ENCODE data around the gene FARP2. TPM values are rescaled to one million over a fixed set of nuclear protein-coding genes. Genes with fewer than 3 reads are reported as not detected.

The FARP2 gene
- total and polyA plus RNA-seq, 2 experiments from 2014 or later, result 16.0 to 22.6 TPM

DNA sequence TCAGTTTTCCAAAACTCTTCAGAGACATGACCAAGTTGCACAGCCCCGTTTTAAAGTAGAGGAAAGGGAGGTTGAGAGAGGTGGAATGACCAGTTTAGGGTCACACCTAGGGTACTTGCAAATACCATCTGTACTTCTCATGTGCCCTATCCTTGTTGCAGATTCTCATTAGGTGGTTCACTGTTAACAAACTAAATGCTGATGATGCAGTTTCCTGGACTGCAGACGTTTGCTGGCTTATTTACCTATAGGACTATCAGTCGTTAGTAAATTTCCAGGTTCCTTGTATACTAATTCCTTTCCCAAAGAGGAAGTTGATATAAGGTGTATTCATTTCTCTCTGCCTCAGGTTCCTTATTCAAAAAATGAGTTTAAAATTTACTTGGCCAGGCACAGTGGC is 1.4 kb downstream of the FARP2 start:
- H3K4me2 ChIP-seq, result peak overlapping the region; percentile 92
- H3K9me3 Mint-ChIP-seq, result no peaks in the 10 kb centered on the region
- peak overlapping the region; percentile 70 for H3K4me3 Mint-ChIP-seq
- H3K36me3 Mint-ChIP-seq (ENCODE audit: low read depth), result peaks cover 21% of the 10 kb centered on the region
- no peaks in the 10 kb centered on the region for H3K9me2 ChIP-seq (ENCODE audit: insufficient read depth)
- DNase-seq (ENCODE audit: low spot score), result no peak
- peaks cover 6% of the 10 kb centered on the region for H3K27me3 Mint-ChIP-seq (ENCODE audit: insufficient read depth, low read depth, poor library complexity)
- peaks cover 36% of the 10 kb centered on the region for H3K4me1 Mint-ChIP-seq
- peaks cover 2% of the 10 kb centered on the region; the same call in 1 of the 2 replicates for H3K36me3 ChIP-seq (ENCODE audit: insufficient read depth)
- H3K4me3 ChIP-seq, result peak overlapping the region; percentile 88
- no peak overlapping the region for H3K27ac ChIP-seq (ENCODE audit: low read depth)
- H4K20me1 ChIP-seq (replicated peaks; ENCODE audit: insufficient read depth), result peaks cover 32% of the 10 kb centered on the region
- TF ChIP-seq POLR2AphosphoS5 (IDR thresholded peaks at IDR 0.05; ENCODE audit: low read depth), result no peak
- no peak overlapping the region for H2AFZ ChIP-seq
- H3F3A ChIP-seq (replicated peaks; ENCODE audit: low read depth), result no peaks in the 10 kb centered on the region
- no peak for ATAC-seq
- no peaks in the 10 kb centered on the region for H3K27me3 ChIP-seq (ENCODE audit: insufficient read depth)
- H3K27ac Mint-ChIP-seq, result no peak overlapping the region
- peaks cover 57% of the 10 kb centered on the region for H3K79me2 ChIP-seq (replicated peaks; ENCODE audit: insufficient read depth)
- peaks cover 7% of the 10 kb centered on the region for H3K4me1 ChIP-seq (ENCODE audit: insufficient read depth)

DNA sequence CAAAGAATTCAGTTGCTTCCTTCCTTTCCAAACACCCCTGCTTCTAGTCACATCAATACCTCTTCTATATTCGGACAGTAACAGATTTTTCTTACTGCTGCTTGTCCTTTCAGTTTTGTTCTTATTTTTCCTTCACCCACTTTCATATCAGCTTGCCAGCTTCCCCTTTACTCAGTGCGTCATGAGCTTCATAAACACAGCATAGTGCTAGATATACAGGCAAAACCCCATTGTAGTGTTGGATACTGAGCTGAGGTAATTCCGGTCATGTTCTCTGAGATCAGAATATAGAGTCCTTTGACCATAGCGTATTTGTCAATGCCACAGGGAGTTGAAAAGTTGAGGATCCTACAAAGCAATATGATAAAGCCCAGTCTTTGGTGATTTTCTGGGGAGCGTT is 2.4 kb downstream of the FARP2 start:
- peaks cover 37% of the 10 kb centered on the region for H4K20me1 ChIP-seq (replicated peaks; ENCODE audit: insufficient read depth)
- TF ChIP-seq, protein P1, sequence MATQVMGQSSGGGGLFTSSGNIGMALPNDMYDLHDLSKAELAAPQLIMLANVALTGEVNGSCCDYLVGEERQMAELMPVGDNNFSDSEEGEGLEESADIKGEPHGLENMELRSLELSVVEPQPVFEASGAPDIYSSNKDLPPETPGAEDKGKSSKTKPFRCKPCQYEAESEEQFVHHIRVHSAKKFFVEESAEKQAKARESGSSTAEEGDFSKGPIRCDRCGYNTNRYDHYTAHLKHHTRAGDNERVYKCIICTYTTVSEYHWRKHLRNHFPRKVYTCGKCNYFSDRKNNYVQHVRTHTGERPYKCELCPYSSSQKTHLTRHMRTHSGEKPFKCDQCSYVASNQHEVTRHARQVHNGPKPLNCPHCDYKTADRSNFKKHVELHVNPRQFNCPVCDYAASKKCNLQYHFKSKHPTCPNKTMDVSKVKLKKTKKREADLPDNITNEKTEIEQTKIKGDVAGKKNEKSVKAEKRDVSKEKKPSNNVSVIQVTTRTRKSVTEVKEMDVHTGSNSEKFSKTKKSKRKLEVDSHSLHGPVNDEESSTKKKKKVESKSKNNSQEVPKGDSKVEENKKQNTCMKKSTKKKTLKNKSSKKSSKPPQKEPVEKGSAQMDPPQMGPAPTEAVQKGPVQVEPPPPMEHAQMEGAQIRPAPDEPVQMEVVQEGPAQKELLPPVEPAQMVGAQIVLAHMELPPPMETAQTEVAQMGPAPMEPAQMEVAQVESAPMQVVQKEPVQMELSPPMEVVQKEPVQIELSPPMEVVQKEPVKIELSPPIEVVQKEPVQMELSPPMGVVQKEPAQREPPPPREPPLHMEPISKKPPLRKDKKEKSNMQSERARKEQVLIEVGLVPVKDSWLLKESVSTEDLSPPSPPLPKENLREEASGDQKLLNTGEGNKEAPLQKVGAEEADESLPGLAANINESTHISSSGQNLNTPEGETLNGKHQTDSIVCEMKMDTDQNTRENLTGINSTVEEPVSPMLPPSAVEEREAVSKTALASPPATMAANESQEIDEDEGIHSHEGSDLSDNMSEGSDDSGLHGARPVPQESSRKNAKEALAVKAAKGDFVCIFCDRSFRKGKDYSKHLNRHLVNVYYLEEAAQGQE (IDR thresholded peaks at IDR 0.05; ENCODE audit: unreplicated experiment), result no peak
- no peak for TF ChIP-seq EZH2phosphoT487 (IDR thresholded peaks at IDR 0.05; ENCODE audit: unreplicated experiment)
- no peak for TF ChIP-seq STAT1 (IDR thresholded peaks at IDR 0.05; ENCODE audit: unreplicated experiment)
- TF ChIP-seq POLR2AphosphoS5 (IDR thresholded peaks at IDR 0.05; ENCODE audit: low read depth), result no peak
- TF ChIP-seq JUNB (IDR thresholded peaks at IDR 0.05; ENCODE audit: unreplicated experiment), result no peak
- TF ChIP-seq, protein P2, sequence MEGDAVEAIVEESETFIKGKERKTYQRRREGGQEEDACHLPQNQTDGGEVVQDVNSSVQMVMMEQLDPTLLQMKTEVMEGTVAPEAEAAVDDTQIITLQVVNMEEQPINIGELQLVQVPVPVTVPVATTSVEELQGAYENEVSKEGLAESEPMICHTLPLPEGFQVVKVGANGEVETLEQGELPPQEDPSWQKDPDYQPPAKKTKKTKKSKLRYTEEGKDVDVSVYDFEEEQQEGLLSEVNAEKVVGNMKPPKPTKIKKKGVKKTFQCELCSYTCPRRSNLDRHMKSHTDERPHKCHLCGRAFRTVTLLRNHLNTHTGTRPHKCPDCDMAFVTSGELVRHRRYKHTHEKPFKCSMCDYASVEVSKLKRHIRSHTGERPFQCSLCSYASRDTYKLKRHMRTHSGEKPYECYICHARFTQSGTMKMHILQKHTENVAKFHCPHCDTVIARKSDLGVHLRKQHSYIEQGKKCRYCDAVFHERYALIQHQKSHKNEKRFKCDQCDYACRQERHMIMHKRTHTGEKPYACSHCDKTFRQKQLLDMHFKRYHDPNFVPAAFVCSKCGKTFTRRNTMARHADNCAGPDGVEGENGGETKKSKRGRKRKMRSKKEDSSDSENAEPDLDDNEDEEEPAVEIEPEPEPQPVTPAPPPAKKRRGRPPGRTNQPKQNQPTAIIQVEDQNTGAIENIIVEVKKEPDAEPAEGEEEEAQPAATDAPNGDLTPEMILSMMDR (conservative IDR thresholded peaks at IDR 0.05; ENCODE audit: low read depth in 2 of 2), result no peak
- TF ChIP-seq EZH2 (IDR thresholded peaks at IDR 0.05; ENCODE audit: low read depth, unreplicated experiment), result no peak
- no peak for TF ChIP-seq ZNF331 (CRISPR knock-in tag; IDR thresholded peaks at IDR 0.05; ENCODE audit: low read depth)
- TF ChIP-seq CREB1 (CRISPR knock-in tag; IDR thresholded peaks at IDR 0.05; ENCODE audit: low read depth), result no peak
- no peak for TF ChIP-seq NANOG (IDR thresholded peaks at IDR 0.05; ENCODE audit: borderline replicate concordance)
- TF ChIP-seq, protein P3, sequence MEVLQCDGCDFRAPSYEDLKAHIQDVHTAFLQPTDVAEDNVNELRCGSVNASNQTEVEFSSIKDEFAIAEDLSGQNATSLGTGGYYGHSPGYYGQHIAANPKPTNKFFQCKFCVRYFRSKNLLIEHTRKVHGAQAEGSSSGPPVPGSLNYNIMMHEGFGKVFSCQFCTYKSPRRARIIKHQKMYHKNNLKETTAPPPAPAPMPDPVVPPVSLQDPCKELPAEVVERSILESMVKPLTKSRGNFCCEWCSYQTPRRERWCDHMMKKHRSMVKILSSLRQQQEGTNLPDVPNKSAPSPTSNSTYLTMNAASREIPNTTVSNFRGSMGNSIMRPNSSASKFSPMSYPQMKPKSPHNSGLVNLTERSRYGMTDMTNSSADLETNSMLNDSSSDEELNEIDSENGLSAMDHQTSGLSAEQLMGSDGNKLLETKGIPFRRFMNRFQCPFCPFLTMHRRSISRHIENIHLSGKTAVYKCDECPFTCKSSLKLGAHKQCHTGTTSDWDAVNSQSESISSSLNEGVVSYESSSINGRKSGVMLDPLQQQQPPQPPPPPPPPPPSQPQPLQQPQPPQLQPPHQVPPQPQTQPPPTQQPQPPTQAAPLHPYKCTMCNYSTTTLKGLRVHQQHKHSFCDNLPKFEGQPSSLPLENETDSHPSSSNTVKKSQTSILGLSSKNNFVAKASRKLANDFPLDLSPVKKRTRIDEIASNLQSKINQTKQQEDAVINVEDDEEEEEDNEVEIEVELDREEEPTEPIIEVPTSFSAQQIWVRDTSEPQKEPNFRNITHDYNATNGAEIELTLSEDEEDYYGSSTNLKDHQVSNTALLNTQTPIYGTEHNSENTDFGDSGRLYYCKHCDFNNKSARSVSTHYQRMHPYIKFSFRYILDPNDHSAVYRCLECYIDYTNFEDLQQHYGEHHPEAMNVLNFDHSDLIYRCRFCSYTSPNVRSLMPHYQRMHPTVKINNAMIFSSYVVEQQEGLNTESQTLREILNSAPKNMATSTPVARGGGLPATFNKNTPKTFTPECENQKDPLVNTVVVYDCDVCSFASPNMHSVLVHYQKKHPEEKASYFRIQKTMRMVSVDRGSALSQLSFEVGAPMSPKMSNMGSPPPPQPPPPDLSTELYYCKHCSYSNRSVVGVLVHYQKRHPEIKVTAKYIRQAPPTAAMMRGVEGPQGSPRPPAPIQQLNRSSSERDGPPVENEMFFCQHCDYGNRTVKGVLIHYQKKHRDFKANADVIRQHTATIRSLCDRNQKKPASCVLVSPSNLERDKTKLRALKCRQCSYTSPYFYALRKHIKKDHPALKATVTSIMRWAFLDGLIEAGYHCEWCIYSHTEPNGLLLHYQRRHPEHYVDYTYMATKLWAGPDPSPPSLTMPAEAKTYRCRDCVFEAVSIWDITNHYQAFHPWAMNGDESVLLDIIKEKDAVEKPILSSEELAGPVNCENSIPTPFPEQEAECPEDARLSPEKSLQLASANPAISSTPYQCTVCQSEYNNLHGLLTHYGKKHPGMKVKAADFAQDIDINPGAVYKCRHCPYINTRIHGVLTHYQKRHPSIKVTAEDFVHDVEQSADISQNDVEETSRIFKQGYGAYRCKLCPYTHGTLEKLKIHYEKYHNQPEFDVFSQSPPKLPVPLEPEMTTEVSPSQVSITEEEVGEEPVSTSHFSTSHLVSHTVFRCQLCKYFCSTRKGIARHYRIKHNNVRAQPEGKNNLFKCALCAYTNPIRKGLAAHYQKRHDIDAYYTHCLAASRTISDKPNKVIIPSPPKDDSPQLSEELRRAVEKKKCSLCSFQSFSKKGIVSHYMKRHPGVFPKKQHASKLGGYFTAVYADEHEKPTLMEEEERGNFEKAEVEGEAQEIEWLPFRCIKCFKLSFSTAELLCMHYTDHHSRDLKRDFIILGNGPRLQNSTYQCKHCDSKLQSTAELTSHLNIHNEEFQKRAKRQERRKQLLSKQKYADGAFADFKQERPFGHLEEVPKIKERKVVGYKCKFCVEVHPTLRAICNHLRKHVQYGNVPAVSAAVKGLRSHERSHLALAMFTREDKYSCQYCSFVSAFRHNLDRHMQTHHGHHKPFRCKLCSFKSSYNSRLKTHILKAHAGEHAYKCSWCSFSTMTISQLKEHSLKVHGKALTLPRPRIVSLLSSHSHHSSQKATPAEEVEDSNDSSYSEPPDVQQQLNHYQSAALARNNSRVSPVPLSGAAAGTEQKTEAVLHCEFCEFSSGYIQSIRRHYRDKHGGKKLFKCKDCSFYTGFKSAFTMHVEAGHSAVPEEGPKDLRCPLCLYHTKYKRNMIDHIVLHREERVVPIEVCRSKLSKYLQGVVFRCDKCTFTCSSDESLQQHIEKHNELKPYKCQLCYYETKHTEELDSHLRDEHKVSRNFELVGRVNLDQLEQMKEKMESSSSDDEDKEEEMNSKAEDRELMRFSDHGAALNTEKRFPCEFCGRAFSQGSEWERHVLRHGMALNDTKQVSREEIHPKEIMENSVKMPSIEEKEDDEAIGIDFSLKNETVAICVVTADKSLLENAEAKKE (CRISPR knock-in tag; IDR thresholded peaks at IDR 0.05), result no peak

More for the DNA sequence above, 2.4 kb downstream of the FARP2 start:
- no peak for DNase-seq (ENCODE audit: low spot score)
- peaks cover 7% of the 10 kb centered on the region for H3K4me1 ChIP-seq (ENCODE audit: insufficient read depth)
- no peaks in the 10 kb centered on the region for H3K9me3 Mint-ChIP-seq
- H3K27me3 ChIP-seq (ENCODE audit: insufficient read depth), result no peaks in the 10 kb centered on the region
- H3K4me1 Mint-ChIP-seq, result peaks cover 34% of the 10 kb centered on the region
- H3K27ac Mint-ChIP-seq, result no peak overlapping the region
- no peaks in the 10 kb centered on the region for H3K9me2 ChIP-seq (ENCODE audit: insufficient read depth)
- H3K27ac ChIP-seq (ENCODE audit: low read depth), result no peak overlapping the region
- H3K36me3 Mint-ChIP-seq (ENCODE audit: low read depth), result peaks cover 13% of the 10 kb centered on the region
- no peaks in the 10 kb centered on the region for H3F3A ChIP-seq (replicated peaks; ENCODE audit: low read depth)
- no peaks in the 10 kb centered on the region for H3K36me3 ChIP-seq (ENCODE audit: insufficient read depth)
- peaks cover 6% of the 10 kb centered on the region for H3K27me3 Mint-ChIP-seq (ENCODE audit: insufficient read depth, low read depth, poor library complexity)
- H3K4me2 ChIP-seq, result no peak overlapping the region
- no peak overlapping the region for H3K4me3 ChIP-seq
- H2AFZ ChIP-seq, result no peak overlapping the region
- peaks cover 66% of the 10 kb centered on the region for H3K79me2 ChIP-seq (replicated peaks; ENCODE audit: insufficient read depth)
- ATAC-seq, result no peak
- no peak overlapping the region for H3K4me3 Mint-ChIP-seq

Data from GM23338 (cell line).